ENCODE data around the gene TIMM17A.
"Not testable (repeated sequence)": the region's sequence is repeated elsewhere in the genome, so short reads cannot be mapped to it uniquely, and the experiment has no call there.

TIMM17A gene

GRCh38 chr1:202016811-202017748, 61.8 kb downstream of the TIMM17A start:
- no peak for DNase-seq

- no peak for DNase-seq
Observed at GRCh38 chr1:202017749-202018467, 62.6 kb downstream of the TIMM17A start.

- DNase-seq: no peak
Observed at GRCh38 chr1:202018468-202019234, 63.3 kb downstream of the TIMM17A start.

- DNase-seq: not testable (repeated sequence)
Observed at GRCh38 chr1:202019235-202019558, 63.9 kb downstream of the TIMM17A start.
